Esophagus (tissue), 2 donors: ENCODE measurements around the gene RNF115. TPM values are rescaled to one million over a fixed set of nuclear protein-coding genes. Genes with fewer than 3 reads are reported as not detected.
"Not testable (repeated sequence)": the region's sequence is repeated elsewhere in the genome, so short reads cannot be mapped to it uniquely, and the experiment has no call there.

Experiments
- H3K27ac ChIP-seq, 2 donors: one replicate each; pipeline ENCODE4 v1.5.1; 2013; ENCODE audit warnings: low read depth in 2 of 2, mild to moderate bottlenecking in 2 of 2, inconsistent platforms in 1 of 2, low read length in 1 of 2, moderate library complexity in 1 of 2
- H3K27me3 ChIP-seq, 2 donors: one replicate each; pipeline ENCODE4 v1.6.1; 2013; ENCODE audit warnings: low read length in 2 of 2, control low read depth in 1 of 2, mild to moderate bottlenecking in 1 of 2; ENCODE audit not compliant: insufficient read depth in 2 of 2, control insufficient read depth in 1 of 2
- H3K36me3 ChIP-seq, 2 donors: one replicate each; pipeline ENCODE4 v1.6.1; 2013; ENCODE audit warnings: low read length in 1 of 2; ENCODE audit not compliant: control insufficient read depth in 2 of 2, insufficient read depth in 2 of 2
- H3K4me1 ChIP-seq, 2 donors: one replicate each; pipeline ENCODE4 v1.6.1; 2013; ENCODE audit warnings: low read length in 1 of 2; ENCODE audit not compliant: control insufficient read depth in 2 of 2, insufficient read depth in 2 of 2
- H3K4me3 ChIP-seq, 2 donors: one replicate each; pipeline ENCODE4 v1.5.1; 2013; ENCODE audit warnings: low read length in 2 of 2, mild to moderate bottlenecking in 2 of 2, low read depth in 1 of 2, moderate library complexity in 1 of 2
- H3K9me3 ChIP-seq, 2 donors: one replicate each; pipeline ENCODE4 v1.6.1; 2013; ENCODE audit warnings: mild to moderate bottlenecking in 2 of 2, low read depth in 1 of 2, low read length in 1 of 2, moderate library complexity in 1 of 2; ENCODE audit not compliant: control insufficient read depth in 2 of 2, insufficient read depth in 1 of 2
- WGBS, 2 donors: extraction: QIAGEN DNeasy Blood & Tissue Kit; methylation state at CpG; one replicate each; pipeline ENCODE4 v1.1.7; 2013; 5-methylcytosine and 5-hydroxymethylcytosine counted together
- polyA plus RNA-seq, 2 donors: library from polyadenylated mRNA; stranded (reverse); fragments of 200-250 nt; gene quantifications; one replicate each; pipeline ENCODE4 v1.2.3, GENCODE V29; 2013
- donor health status: healthy with polysubstance abuse.
- donor health status: Bipolar disorder and iron deficiency.

The RNF115 gene
- polyA plus RNA-seq, 2 donors, result 3.4 to 4.8 TPM

GRCh38 chr1:145804235-145805045 is 19.5 kb downstream of the RNF115 start:
- Histone ChIP-seq H3K27ac (no peak overlapping the region), H3K9me3 (no peaks in the 10 kb centered on the region), H3K27me3 (no peaks in the 10 kb centered on the region), H3K4me3 (no peak overlapping the region), H3K36me3 (no peaks in the 10 kb centered on the region), H3K4me1 (no peaks in the 10 kb centered on the region)
- WGBS, 2 donors, result 65 to 69% methylated on average over 3 of the region's 3 CpGs

GRCh38 chr1:145799806-145800205 is 24.1 kb downstream of the RNF115 start:
- WGBS, 2 donors, result 88 to 90% methylated on average over 2 of the region's 2 CpGs
- no peaks in the 10 kb centered on the region for H3K36me3 ChIP-seq
- no peak overlapping the region for H3K4me3 ChIP-seq
- no peaks in the 10 kb centered on the region for H3K9me3 ChIP-seq
- no peaks in the 10 kb centered on the region for H3K4me1 ChIP-seq
- no peak overlapping the region for H3K27ac ChIP-seq
- no peaks in the 10 kb centered on the region for H3K27me3 ChIP-seq

GRCh38 chr1:145796753-145797152 is 27.1 kb downstream of the RNF115 start:
- Histone ChIP-seq H3K9me3 (no peaks in the 10 kb centered on the region), H3K4me3 (no peak overlapping the region), H3K27me3 (no peaks in the 10 kb centered on the region), H3K27ac (no peak overlapping the region), H3K4me1 (no peaks in the 10 kb centered on the region), H3K36me3 (no peaks in the 10 kb centered on the region)
- 46 to 81% methylated on average over 1 of the region's 1 CpG for WGBS, 2 donors

GRCh38 chr1:145795257-145795881 is 28.5 kb downstream of the RNF115 start:
- WGBS, 2 donors, result 91 to 96% methylated on average over 10 of the region's 10 CpGs
- Histone ChIP-seq H3K4me3 (no peak overlapping the region), H3K9me3 (no peaks in the 10 kb centered on the region), H3K27ac (no peak overlapping the region), H3K27me3 (no peaks in the 10 kb centered on the region), H3K4me1 (no peaks in the 10 kb centered on the region), H3K36me3 (no peaks in the 10 kb centered on the region)

GRCh38 chr1:145792484-145792883 is 31.4 kb downstream of the RNF115 start:
- 88 to 92% methylated on average over 1 of the region's 1 CpG for WGBS, 2 donors
- Histone ChIP-seq H3K9me3 (no peaks in the 10 kb centered on the region), H3K27me3 (no peaks in the 10 kb centered on the region), H3K4me3 (no peak overlapping the region), H3K27ac (no peak overlapping the region), H3K36me3 (no peaks in the 10 kb centered on the region), H3K4me1 (no peaks in the 10 kb centered on the region)

GRCh38 chr1:145791860-145792259 is 32.0 kb downstream of the RNF115 start:
- not testable (repeated sequence) for H3K36me3 ChIP-seq, H3K27me3 ChIP-seq, H3K9me3 ChIP-seq, H3K27ac ChIP-seq, H3K4me3 ChIP-seq, H3K4me1 ChIP-seq
- WGBS, 2 donors, result 64 to 86% methylated on average over 2 of the region's 2 CpGs

- 100% methylated on average over 3 of the region's 3 CpGs for WGBS, 2 donors
- no peak overlapping the region for H3K4me3 ChIP-seq
- no peaks in the 10 kb centered on the region for H3K36me3 ChIP-seq
- H3K4me1 ChIP-seq, result no peaks in the 10 kb centered on the region
- no peaks in the 10 kb centered on the region for H3K27me3 ChIP-seq
- H3K9me3 ChIP-seq, result no peaks in the 10 kb centered on the region
- H3K27ac ChIP-seq, result no peak overlapping the region
These were observed 35.3 kb downstream of the RNF115 start for GRCh38 chr1:145788580-145788979.

- WGBS, 2 donors, result 30 to 53% methylated on average over 1 of the region's 1 CpG
- H3K27ac ChIP-seq, result no peak overlapping the region
- H3K36me3 ChIP-seq, result no peaks in the 10 kb centered on the region
- H3K9me3 ChIP-seq, result no peaks in the 10 kb centered on the region
- H3K4me3 ChIP-seq, result no peak overlapping the region
- no peaks in the 10 kb centered on the region for H3K4me1 ChIP-seq
- no peaks in the 10 kb centered on the region for H3K27me3 ChIP-seq
These were observed 37.6 kb downstream of the RNF115 start for GRCh38 chr1:145786271-145786670.

- no peaks in the 10 kb centered on the region for H3K4me1 ChIP-seq
- H3K27ac ChIP-seq, result peak overlapping the region; percentile 22 to 47
- no peak overlapping the region for H3K4me3 ChIP-seq
- H3K36me3 ChIP-seq, result no peaks in the 10 kb centered on the region
- no peaks in the 10 kb centered on the region for H3K27me3 ChIP-seq
- WGBS, 2 donors, result 46 to 47% methylated on average over 1 of the region's 1 CpG
- H3K9me3 ChIP-seq, result no peaks in the 10 kb centered on the region
These were observed 38.3 kb downstream of the RNF115 start for GRCh38 chr1:145785547-145785946.

GRCh38 chr1:145784409-145784808 is 39.5 kb downstream of the RNF115 start:
- Histone ChIP-seq H3K27me3 (no peaks in the 10 kb centered on the region), H3K9me3 (no peaks in the 10 kb centered on the region), H3K27ac (peak overlapping the region in 1 of 2 donors; percentile 8), H3K4me1 (no peaks in the 10 kb centered on the region), H3K36me3 (no peaks in the 10 kb centered on the region), H3K4me3 (no peak overlapping the region)
- 82 to 91% methylated on average over 3 of the region's 3 CpGs for WGBS, 2 donors
